OCI-LY7 (cell line): ENCODE results near the gene CLCN2. TPM values are rescaled to one million over a fixed set of nuclear protein-coding genes. Genes with fewer than 3 reads are reported as not detected.

Source experiments
- BruUV-seq: library from RNA; stranded (reverse); fragments of 400-500 nt; replicated peaks from 2 replicates; lab custom pipeline; 2021; lab: Mats Ljungman, UMichigan
- CTCF ChIA-PET: fragments of 300-600 bp; sonication (Branson Sonifier 250); formaldehyde crosslinking; loops from one replicate; lab custom pipeline; 2022; ENCODE audit warnings: antibody characterized with exemption; ENCODE audit not compliant: unreplicated experiment; lab: Charles Lee
- POLR2A ChIA-PET: fragments of 300-600 bp; sonication (Branson Sonifier 250); formaldehyde crosslinking; loops from one replicate; lab custom pipeline; 2022; ENCODE audit warnings: antibody characterized with exemption; lab: Charles Lee
- DNase-seq: peaks from one replicate; pipeline ENCODE4 v3.0.0-alpha.2; 2015; ENCODE audit warnings: low spot score
- H2AFZ ChIP-seq: fragments of 200-600 bp; sonication (generic), shearing (Covaris generic); 2 replicates; pipeline ENCODE4 v1.6.1; 2014; ENCODE audit warnings: mild to moderate bottlenecking, antibody characterized with exemption, low read length, moderate library complexity
- H3K27ac ChIP-seq: fragments of 200-600 bp; sonication (generic); 2 replicates; pipeline ENCODE4 v1.5.1; 2014; ENCODE audit warnings: mixed run types, low read depth, mild to moderate bottlenecking, moderate library complexity, low read length, inconsistent platforms; ENCODE audit not compliant: poor library complexity, severe bottlenecking
- H3K36me3 ChIP-seq: fragments of 200-600 bp; sonication (generic); 2 replicates; pipeline ENCODE4 v1.6.1; 2014; ENCODE audit warnings: mild to moderate bottlenecking, antibody characterized with exemption, low read length, moderate library complexity, mixed read lengths; ENCODE audit not compliant: insufficient read depth
- H3K4me1 ChIP-seq: fragments of 200-600 bp; sonication (generic); 2 replicates; pipeline ENCODE4 v1.5.1; 2014; ENCODE audit warnings: mild to moderate bottlenecking, low read length; ENCODE audit not compliant: insufficient read depth, poor library complexity, severe bottlenecking
- H3K4me2 ChIP-seq: fragments of 200-600 bp; sonication (generic); 2 replicates; pipeline ENCODE4 v1.6.1; 2014; ENCODE audit warnings: mild to moderate bottlenecking, low read length
- H3K4me3 ChIP-seq: fragments of 200-600 bp; sonication (generic); 2 replicates; pipeline ENCODE4 v1.5.1; 2014; ENCODE audit warnings: mild to moderate bottlenecking, low read depth, low read length; ENCODE audit not compliant: poor library complexity, severe bottlenecking
- H3K79me2 ChIP-seq: fragments of 200-600 bp; sonication (generic); 2 replicates; pipeline ENCODE4 v1.6.1; 2016; ENCODE audit warnings: low read depth, mild to moderate bottlenecking, low read length, moderate library complexity, mixed read lengths; ENCODE audit not compliant: insufficient read depth
- H3K9me2 ChIP-seq: fragments of 200-600 bp; sonication (generic); 2 replicates; pipeline ENCODE4 v1.6.1; 2016; ENCODE audit warnings: mild to moderate bottlenecking, low read length, mixed read lengths; ENCODE audit not compliant: insufficient read depth
- H3K9me3 ChIP-seq: fragments of 200-600 bp; sonication (generic); 2 replicates; pipeline ENCODE4 v1.6.1; 2014; ENCODE audit warnings: mild to moderate bottlenecking, mixed run types, low read length, mixed read lengths
- H4K20me1 ChIP-seq: fragments of 200-600 bp; sonication (generic); 2 replicates; pipeline ENCODE4 v1.6.1; 2014; ENCODE audit warnings: mild to moderate bottlenecking, antibody characterized with exemption, low read length, moderate library complexity, mixed read lengths; ENCODE audit not compliant: insufficient read depth
- EZH2phosphoT487 ChIP-seq: fragments of 200-600 bp; sonication (generic); IDR thresholded peaks from 2 replicates; pipeline ENCODE4 v1.6.1; 2018; ENCODE audit warnings: low read depth, borderline replicate concordance, mild to moderate bottlenecking, mixed run types, antibody characterized with exemption, low read length, moderate library complexity, mixed read lengths
- intact Hi-C: fragments of 100-400 bp; cut with micrococcal nuclease; formaldehyde crosslinking; loops from one replicate; pipeline ENCODE4 v1.10.0; 2022; ENCODE audit not compliant: unreplicated experiment
- total RNA-seq, 2 experiments: library from RNA; depleted of rRNA in 1 of 2; stranded (reverse); fragments of >200 nt in 1 of 2; shearing (Covaris generic) in 1 of 2; gene quantifications; 2 replicates each; pipeline ENCODE4 v1.2.3, GENCODE V29; 2014 to 2022
- TF ChIP-seq, protein P1 (sequence below): fragments of 200-600 bp; sonication (generic); conservative IDR thresholded peaks from 2 replicates; pipeline ENCODE4 v1.5.1; 2014; ENCODE audit warnings: mild to moderate bottlenecking, antibody characterized with exemption, low read length, moderate library complexity, mixed read lengths

The CLCN2 gene
- total RNA-seq, 2 experiments from 2014 or later, result 4.2 to 15.0 TPM

DNA sequence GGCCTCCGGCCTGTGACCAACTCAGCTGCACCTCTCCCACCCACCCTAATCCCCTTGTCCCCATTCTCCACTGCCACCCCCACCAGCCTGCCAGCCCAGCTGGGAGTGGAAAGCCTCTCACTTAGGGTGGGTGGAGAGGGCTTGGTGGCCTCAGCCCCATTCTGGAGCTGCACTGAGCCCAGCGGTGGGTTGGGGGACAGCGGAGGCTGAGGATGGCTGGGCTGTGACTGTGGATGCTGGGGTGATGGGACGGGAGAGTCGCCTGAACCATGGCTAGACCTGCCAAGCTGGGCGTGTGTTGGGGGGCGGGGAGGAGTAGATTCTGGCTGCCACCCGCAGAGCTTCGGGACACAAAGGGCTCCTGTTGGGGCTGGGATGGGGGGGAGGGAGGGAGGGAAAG lies 1.8 kb downstream of the CLCN2 start:
- BruUV-seq, result no TSS peak
- Histone ChIP-seq H4K20me1 (no peaks in the 10 kb centered on the region; the same call in 1 of the 2 replicates), H3K4me1 (peaks cover 20% of the 10 kb centered on the region), H2AFZ (no peak overlapping the region), H3K36me3 (peaks cover 3% of the 10 kb centered on the region), H3K79me2 (peaks cover 13% of the 10 kb centered on the region; the same call in 1 of the 2 replicates), H3K9me3 (no peaks in the 10 kb centered on the region), H3K27ac (no peak overlapping the region), H3K4me2 (no peak overlapping the region), H3K9me2 (no peaks in the 10 kb centered on the region), H3K4me3 (no peak overlapping the region)
- POLR2A ChIA-PET, result interaction anchor here (0.5 to 0.6 kb wide), 3 partner anchors 59 to 574 kb away, joined by 3 to 4 read pairs (median 4); no protein-coding TSS in a partner anchor
- CTCF ChIA-PET, result no interaction called here
- TF ChIP-seq, protein P1, sequence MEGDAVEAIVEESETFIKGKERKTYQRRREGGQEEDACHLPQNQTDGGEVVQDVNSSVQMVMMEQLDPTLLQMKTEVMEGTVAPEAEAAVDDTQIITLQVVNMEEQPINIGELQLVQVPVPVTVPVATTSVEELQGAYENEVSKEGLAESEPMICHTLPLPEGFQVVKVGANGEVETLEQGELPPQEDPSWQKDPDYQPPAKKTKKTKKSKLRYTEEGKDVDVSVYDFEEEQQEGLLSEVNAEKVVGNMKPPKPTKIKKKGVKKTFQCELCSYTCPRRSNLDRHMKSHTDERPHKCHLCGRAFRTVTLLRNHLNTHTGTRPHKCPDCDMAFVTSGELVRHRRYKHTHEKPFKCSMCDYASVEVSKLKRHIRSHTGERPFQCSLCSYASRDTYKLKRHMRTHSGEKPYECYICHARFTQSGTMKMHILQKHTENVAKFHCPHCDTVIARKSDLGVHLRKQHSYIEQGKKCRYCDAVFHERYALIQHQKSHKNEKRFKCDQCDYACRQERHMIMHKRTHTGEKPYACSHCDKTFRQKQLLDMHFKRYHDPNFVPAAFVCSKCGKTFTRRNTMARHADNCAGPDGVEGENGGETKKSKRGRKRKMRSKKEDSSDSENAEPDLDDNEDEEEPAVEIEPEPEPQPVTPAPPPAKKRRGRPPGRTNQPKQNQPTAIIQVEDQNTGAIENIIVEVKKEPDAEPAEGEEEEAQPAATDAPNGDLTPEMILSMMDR, result no peak
- no peak for TF ChIP-seq EZH2phosphoT487
- no peak for DNase-seq
- intact Hi-C loops, result loop anchor here (5.0 kb wide), 2 partner anchors 222 to 932 kb away; partner anchors contain the start of genes EIF2B5 and MCF2L2

DNA sequence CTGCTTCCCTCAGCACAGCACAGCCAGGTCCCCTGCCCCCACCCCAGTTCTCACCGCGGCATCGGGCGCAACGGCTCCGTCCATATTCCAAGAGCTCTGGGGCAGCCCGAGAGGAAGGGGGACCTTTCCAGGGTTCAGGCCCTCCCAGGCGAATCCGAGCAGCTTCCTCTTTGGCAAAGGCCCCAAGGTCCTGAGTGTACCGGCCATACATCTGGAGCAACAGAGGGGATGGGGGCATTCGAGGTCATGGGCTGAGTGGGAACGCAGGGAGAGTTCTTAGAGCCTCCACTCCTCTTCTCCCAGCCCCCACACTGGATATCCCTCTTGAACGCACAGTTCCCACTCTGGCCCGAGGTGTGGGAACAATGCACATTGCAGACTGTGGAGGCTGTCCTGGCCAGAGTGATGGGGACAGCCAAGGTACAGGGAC lies 2.5 kb downstream of the CLCN2 start:
- no peak overlapping the region for H3K4me2 ChIP-seq
- peaks cover 13% of the 10 kb centered on the region for H3K4me1 ChIP-seq
- intact Hi-C loops, result no loop called here
- no peak for TF ChIP-seq EZH2phosphoT487
- TF ChIP-seq, protein P1, result no peak
- no peaks in the 10 kb centered on the region for H3K36me3 ChIP-seq
- no peak for DNase-seq
- H3K9me3 ChIP-seq, result no peaks in the 10 kb centered on the region
- no peak overlapping the region for H3K27ac ChIP-seq
- H2AFZ ChIP-seq, result no peak overlapping the region
- H3K9me2 ChIP-seq, result no peaks in the 10 kb centered on the region
- CTCF ChIA-PET, result no interaction called here
- no TSS peak for BruUV-seq
- no peak overlapping the region for H3K4me3 ChIP-seq
- POLR2A ChIA-PET, result interaction anchor here (0.5 kb wide), 1 partner anchor 365 kb away, joined by 4 read pairs; no protein-coding TSS in a partner anchor
- H3K79me2 ChIP-seq, result peaks cover 6% of the 10 kb centered on the region; the same call in 1 of the 2 replicates
- no peaks in the 10 kb centered on the region for H4K20me1 ChIP-seq

DNA sequence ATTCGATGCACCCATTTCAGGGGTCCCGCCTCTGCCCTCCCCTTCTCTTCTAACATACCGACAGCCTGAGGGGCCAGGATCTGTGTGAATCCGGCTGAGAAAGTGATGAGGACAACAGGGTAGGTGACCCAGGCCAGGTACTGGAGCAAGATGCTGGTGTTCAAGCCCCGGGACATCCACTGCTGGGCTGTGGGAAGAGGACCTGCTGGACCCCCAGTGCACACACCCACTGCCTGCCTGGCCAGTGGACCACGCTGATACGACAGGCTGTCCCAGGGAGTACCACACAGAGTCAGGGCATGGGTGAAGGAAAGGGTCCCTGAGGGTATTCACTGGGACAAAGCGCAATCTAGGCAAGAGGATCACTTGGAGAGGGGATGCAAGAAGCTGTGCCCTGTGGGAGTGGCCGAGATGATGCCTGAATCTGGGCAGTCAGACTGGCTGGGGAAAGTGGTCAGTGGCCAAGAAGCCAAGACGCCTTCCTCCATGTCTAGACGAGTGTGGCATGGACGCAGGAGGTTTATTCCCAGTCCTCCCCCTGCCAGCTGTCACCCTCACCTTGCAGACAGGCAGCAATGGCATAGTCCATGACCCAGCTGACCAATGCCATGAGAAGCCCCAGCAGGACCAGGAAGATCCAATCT lies 3.2 kb downstream of the CLCN2 start:
- Histone ChIP-seq H3K9me2 (no peaks in the 10 kb centered on the region), H3K79me2 (no peaks in the 10 kb centered on the region), H3K9me3 (no peaks in the 10 kb centered on the region), H3K4me3 (no peak overlapping the region), H3K4me2 (no peak overlapping the region), H3K27ac (no peak overlapping the region), H2AFZ (no peak overlapping the region), H4K20me1 (no peaks in the 10 kb centered on the region), H3K4me1 (peaks cover 10% of the 10 kb centered on the region), H3K36me3 (no peaks in the 10 kb centered on the region)
- BruUV-seq, result no TSS peak
- TF ChIP-seq, protein P1, result no peak
- TF ChIP-seq EZH2phosphoT487, result no peak
- POLR2A ChIA-PET, result no interaction called here
- intact Hi-C loops, result no loop called here
- CTCF ChIA-PET, result no interaction called here
- no peak for DNase-seq
